Nephron progenitor cell (in vitro differentiated cells): ENCODE results near the gene SLC25A4.

Experiments
- DNase-seq: peaks from one replicate; pipeline ENCODE4 v3.0.0; 2021
- H3K27ac Mint-ChIP-seq: 2 replicates; pipeline ENCODE4 v1.8.0; 2021; ENCODE audit warnings: mild to moderate bottlenecking, moderate library complexity, mixed read lengths
- H3K27me3 Mint-ChIP-seq: 2 replicates; pipeline ENCODE4 v1.8.0; 2021; ENCODE audit warnings: mild to moderate bottlenecking, low read depth, mixed read lengths; ENCODE audit not compliant: poor library complexity
- H3K36me3 Mint-ChIP-seq: 2 replicates; pipeline ENCODE4 v1.8.0; 2021; ENCODE audit warnings: low read depth, mixed read lengths
- H3K4me1 Mint-ChIP-seq: 2 replicates; pipeline ENCODE4 v1.8.0; 2021; ENCODE audit warnings: mixed read lengths
- H3K4me3 Mint-ChIP-seq: 2 replicates; pipeline ENCODE4 v1.8.0; 2021; ENCODE audit warnings: mild to moderate bottlenecking, moderate library complexity, mixed read lengths
- H3K9me3 Mint-ChIP-seq: 2 replicates; pipeline ENCODE4 v1.8.0; 2021; ENCODE audit warnings: mild to moderate bottlenecking, moderate library complexity, mixed read lengths
- CTCF ChIP-seq: fragments of 200-600 bp; sonication (generic); IDR thresholded peaks from 2 replicates; pipeline ENCODE4 v1.5.0; 2021; ENCODE audit warnings: antibody characterized with exemption

The SLC25A4 gene

GRCh38 chr4:185171373-185172071 lies 28.5 kb downstream of the SLC25A4 start:
- peaks cover 59% of the 10 kb centered on the region for H3K36me3 Mint-ChIP-seq
- H3K9me3 Mint-ChIP-seq: peaks cover 10% of the 10 kb centered on the region
- H3K27ac Mint-ChIP-seq: peak overlapping the region; percentile 1
- peaks cover 6% of the 10 kb centered on the region for H3K4me1 Mint-ChIP-seq
- H3K4me3 Mint-ChIP-seq: no peak overlapping the region
- peaks cover 2% of the 10 kb centered on the region for H3K27me3 Mint-ChIP-seq
- TF ChIP-seq CTCF: no peak
- no peak for DNase-seq

GRCh38 chr4:185179488-185179887 lies 36.4 kb downstream of the SLC25A4 start:
- H3K27ac Mint-ChIP-seq: no peak overlapping the region
- no peaks in the 10 kb centered on the region for H3K9me3 Mint-ChIP-seq
- H3K4me3 Mint-ChIP-seq: no peak overlapping the region
- H3K36me3 Mint-ChIP-seq: peaks cover 15% of the 10 kb centered on the region
- DNase-seq: no peak
- TF ChIP-seq CTCF: no peak
- H3K4me1 Mint-ChIP-seq: peaks cover 7% of the 10 kb centered on the region
- peaks cover 2% of the 10 kb centered on the region for H3K27me3 Mint-ChIP-seq

- no peak for DNase-seq
- no peak overlapping the region for H3K4me3 Mint-ChIP-seq
- no peak overlapping the region for H3K27ac Mint-ChIP-seq
- H3K27me3 Mint-ChIP-seq: no peaks in the 10 kb centered on the region
- peaks cover 14% of the 10 kb centered on the region for H3K4me1 Mint-ChIP-seq
- no peak for TF ChIP-seq CTCF
- H3K9me3 Mint-ChIP-seq: no peaks in the 10 kb centered on the region
- peaks cover 6% of the 10 kb centered on the region for H3K36me3 Mint-ChIP-seq
These were observed 39.2 kb downstream of the SLC25A4 start for GRCh38 chr4:185182239-185182638.

- Mint-ChIP-seq H3K9me3 (no peaks in the 10 kb centered on the region), H3K36me3 (peaks cover 11% of the 10 kb centered on the region), H3K27ac (no peak overlapping the region), H3K4me1 (peaks cover 16% of the 10 kb centered on the region), H3K27me3 (no peaks in the 10 kb centered on the region), H3K4me3 (no peak overlapping the region)
- peak; percentile 80 for TF ChIP-seq CTCF
- DNase-seq: peak; percentile 64
These were observed 40.7 kb downstream of the SLC25A4 start for GRCh38 chr4:185183622-185184281.

- DNase-seq: no peak
- H3K36me3 Mint-ChIP-seq: peaks cover 26% of the 10 kb centered on the region
- H3K27me3 Mint-ChIP-seq: no peaks in the 10 kb centered on the region
- H3K4me3 Mint-ChIP-seq: no peak overlapping the region
- H3K9me3 Mint-ChIP-seq: no peaks in the 10 kb centered on the region
- TF ChIP-seq CTCF: no peak
- H3K27ac Mint-ChIP-seq: no peak overlapping the region
- H3K4me1 Mint-ChIP-seq: peaks cover 9% of the 10 kb centered on the region
These were observed 43.7 kb downstream of the SLC25A4 start for GRCh38 chr4:185186769-185187168.
